T-cell (primary cell): ENCODE measurements around the gene FAM53B. TPM values are rescaled to one million over a fixed set of nuclear protein-coding genes. Genes with fewer than 3 reads are reported as not detected.

ENCODE experiments used
- ATAC-seq, 4 experiments: fragments of 200-7000 bp in 3 of 4; fragments of 150-1000 bp in 1 of 4; cut with Tn5 transposase; replicated peaks in 1 of 4; 1 replicate in 3 of 4; 2 replicates in 1 of 4; pipeline ENCODE4 v1.10.0; 2021; ENCODE audit warnings: moderate library complexity in 3 of 4, mild to moderate bottlenecking in 2 of 4, moderate number of reproducible peaks in 1 of 4
- CTCF ChIA-PET, 2 donors: fragments of 300-600 bp; sonication (Branson Sonifier 250); formaldehyde crosslinking; loops; one replicate each; lab custom pipeline; 2022; ENCODE audit warnings: antibody characterized with exemption in 2 of 2; lab: Charles Lee
- POLR2A ChIA-PET, 2 donors: fragments of 300-600 bp; sonication (Branson Sonifier 250); formaldehyde crosslinking; loops; one replicate each; lab custom pipeline; 2022; ENCODE audit warnings: antibody characterized with exemption in 2 of 2; lab: Charles Lee
- DNase-seq, 35 experiments: peaks; one replicate each; pipeline versions ENCODE4 v3.0.0 to v3.0.0-alpha.2; 2013 to 2023
- H3K27ac ChIP-seq: one replicate; pipeline ENCODE4 v1.5.1; 2013; ENCODE audit warnings: low read length
- H3K27me3 ChIP-seq, 2 experiments: replicated peaks in 1 of 2; 1 replicate in 1 of 2; 2 replicates in 1 of 2; pipeline versions ENCODE4 v1.6.1 to v1.7.0; 2013; ENCODE audit warnings: low read length in 1 of 2, mixed read lengths in 1 of 2; ENCODE audit not compliant: control insufficient read depth in 2 of 2, insufficient read depth in 2 of 2; ENCODE audit errors: extremely low read depth in 1 of 2
- H3K36me3 ChIP-seq, 2 donors: 1 replicate in 1 of 2; 2 replicates in 1 of 2; pipeline versions ENCODE4 v1.6.1 to v1.7.0; 2013; ENCODE audit warnings: low read length in 1 of 2; ENCODE audit not compliant: control insufficient read depth in 2 of 2, insufficient read depth in 1 of 2; ENCODE audit errors: extremely low read depth in 1 of 2
- H3K4me1 ChIP-seq, 2 experiments: 1 replicate in 1 of 2; 2 replicates in 1 of 2; pipeline versions ENCODE4 v1.6.1 to v1.7.0; 2013; ENCODE audit warnings: low read length in 2 of 2, mixed read lengths in 1 of 2; ENCODE audit not compliant: insufficient read depth in 2 of 2, control insufficient read depth in 1 of 2; ENCODE audit errors: extremely low read depth in 1 of 2
- H3K4me3 ChIP-seq, 2 donors: 1 replicate in 1 of 2; 2 replicates in 1 of 2; pipeline versions ENCODE4 v1.5.1 to v1.7.0; 2013; ENCODE audit warnings: mild to moderate bottlenecking in 2 of 2, low read length in 1 of 2, moderate library complexity in 1 of 2; ENCODE audit not compliant: control insufficient read depth in 1 of 2; ENCODE audit errors: extremely low read depth in 1 of 2
- H3K9me3 ChIP-seq: 2 replicates; pipeline ENCODE4 v1.7.0; 2013
- H3K27ac Mint-ChIP-seq, 2 donors: one replicate each; pipeline ENCODE4 v1.8.0; 2020 to 2021; ENCODE audit warnings: mild to moderate bottlenecking in 2 of 2, mixed read lengths in 2 of 2
- H3K27me3 Mint-ChIP-seq, 2 donors: one replicate each; pipeline ENCODE4 v1.8.0; 2021 to 2022; ENCODE audit warnings: mixed read lengths in 2 of 2
- H3K36me3 Mint-ChIP-seq: one replicate; pipeline ENCODE4 v1.8.0; 2021; ENCODE audit warnings: mixed read lengths
- H3K4me1 Mint-ChIP-seq, 3 donors: one replicate each; pipeline ENCODE4 v1.8.0; 2020 to 2022; ENCODE audit warnings: mixed read lengths in 3 of 3, mild to moderate bottlenecking in 1 of 3
- H3K4me3 Mint-ChIP-seq, 3 donors: one replicate each; pipeline ENCODE4 v1.8.0; 2020 to 2022; ENCODE audit warnings: mild to moderate bottlenecking in 3 of 3, mixed read lengths in 3 of 3, moderate library complexity in 3 of 3
- H3K9me3 Mint-ChIP-seq, 3 donors: one replicate each; pipeline ENCODE4 v1.8.0; 2020 to 2022; ENCODE audit warnings: mixed read lengths in 3 of 3
- WGBS: methylation state at CpG from one replicate; pipeline ENCODE4 v1.1.5; 2013; ENCODE audit warnings: missing lambda C conversion rate; ENCODE audit not compliant: insufficient coverage; 5-methylcytosine and 5-hydroxymethylcytosine counted together
- total RNA-seq, 35 experiments: library from RNA in 6 of 35; stranded (reverse) in 6 of 35; fragments of 120-200 nt in 1 of 35; gene quantifications; one replicate each; pipeline versions ENCODE4 v1.2.1 to v1.2.4 and lab custom pipeline; 2013 to 2026

Gene FAM53B
- total RNA-seq, 5 donors from 2014 or later (not counting 1 experiment from before 2014, with no cell fraction given), result 39.3 to 86.5 (median 52.3) TPM

DNA sequence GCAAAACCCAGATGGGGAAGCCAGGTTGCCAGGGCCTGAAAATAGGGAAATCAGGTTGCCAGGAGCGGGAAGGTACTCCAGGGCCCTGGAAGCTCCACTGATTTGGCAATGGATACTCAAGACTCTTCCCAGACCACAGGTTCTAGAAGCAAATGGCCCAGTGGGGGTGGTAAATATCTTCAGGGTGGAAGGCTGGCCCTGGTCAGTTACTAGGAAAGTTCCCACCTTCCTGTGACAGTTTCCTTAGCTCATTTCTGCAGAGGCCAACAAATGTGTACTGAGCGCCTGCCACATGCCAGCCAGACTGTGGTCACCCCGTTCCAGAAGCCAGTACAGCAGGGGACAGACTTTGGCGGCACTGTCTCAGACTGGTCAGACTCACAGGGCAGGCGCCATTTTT lies 113.6 kb downstream of the FAM53B start:
- 92% methylated on average over 4 of the region's 5 CpGs for WGBS
- ATAC-seq (no peak), DNase-seq (no peak)
- Histone ChIP-seq H3K36me3 (peaks cover 0 to 6% of the 10 kb centered on the region in 2 donors), H3K9me3 (peaks cover 2% of the 10 kb centered on the region), H3K27ac (peak overlapping the region; percentile 30), H3K4me1 (peaks cover 21 to 77% of the 10 kb centered on the region in 2 experiments), H3K4me3 (no peak overlapping the region), H3K27me3 (no peaks in the 10 kb centered on the region)
- Mint-ChIP-seq H3K27ac (peak overlapping the region; percentile 39 to 77), H3K27me3 (no peaks in the 10 kb centered on the region), H3K4me1 (peaks cover 55 to 87% (median 67%) of the 10 kb centered on the region in 3 donors), H3K4me3 (no peak overlapping the region), H3K36me3 (peaks cover 16% of the 10 kb centered on the region), H3K9me3 (no peaks in the 10 kb centered on the region)
- POLR2A ChIA-PET, result no interaction called here
- CTCF ChIA-PET, result interaction anchor here (0.8 to 1.3 kb wide), 2 partner anchors 111 kb away, joined by 3 to 4 read pairs; no protein-coding TSS in a partner anchor

- WGBS, result 65% methylated on average over 4 of the region's 6 CpGs
- Mint-ChIP-seq H3K4me1 (peaks cover 56 to 88% (median 68%) of the 10 kb centered on the region in 3 donors), H3K4me3 (no peak overlapping the region), H3K27ac (peak overlapping the region; percentile 91), H3K9me3 (no peaks in the 10 kb centered on the region), H3K36me3 (peaks cover 13% of the 10 kb centered on the region), H3K27me3 (no peaks in the 10 kb centered on the region)
- CTCF ChIA-PET, result interaction anchor here in 1 of 2 donors (0.6 kb wide), 1 partner anchor 300 kb away, joined by 5 read pairs; no protein-coding TSS in a partner anchor
- H3K27me3 ChIP-seq, result no peaks in the 10 kb centered on the region
- peaks cover 0 to 6% of the 10 kb centered on the region in 2 donors for H3K36me3 ChIP-seq
- no peak overlapping the region for H3K4me3 ChIP-seq
- POLR2A ChIA-PET, result no interaction called here
- ATAC-seq (no peak), DNase-seq (no peak)
- H3K9me3 ChIP-seq, result peaks cover 2% of the 10 kb centered on the region
- peak overlapping the region; percentile 2 for H3K27ac ChIP-seq
- peaks cover 20 to 82% of the 10 kb centered on the region in 2 experiments for H3K4me1 ChIP-seq
These were observed 114.3 kb downstream of the FAM53B start for GRCh38 chr10:124629842-124630241.

- WGBS, result 95% methylated on average over 4 of the region's 6 CpGs
- DNase-seq, result no peak
- peaks cover 20 to 86% of the 10 kb centered on the region in 2 experiments for H3K4me1 ChIP-seq
- peaks cover 0 to 6% of the 10 kb centered on the region in 2 donors for H3K36me3 ChIP-seq
- H3K27me3 Mint-ChIP-seq, result no peaks in the 10 kb centered on the region
- H3K36me3 Mint-ChIP-seq, result peaks cover 9% of the 10 kb centered on the region
- H3K9me3 ChIP-seq, result peaks cover 2% of the 10 kb centered on the region
- H3K9me3 Mint-ChIP-seq, result no peaks in the 10 kb centered on the region
- ATAC-seq, result no peak
- H3K27ac Mint-ChIP-seq, result peak overlapping the region; percentile 91
- H3K27ac ChIP-seq, result peak overlapping the region; percentile 13
- peak overlapping the region in 2 of 3 donors; percentile 11 to 15 for H3K4me3 Mint-ChIP-seq
- H3K4me3 ChIP-seq, result no peak overlapping the region
- peaks cover 61 to 87% (median 69%) of the 10 kb centered on the region in 3 donors for H3K4me1 Mint-ChIP-seq
- no peaks in the 10 kb centered on the region for H3K27me3 ChIP-seq
- ChIA-PET CTCF (interaction anchor here in 1 of 2 donors (0.6 kb wide), 1 partner anchor 301 kb away, joined by 5 read pairs; no protein-coding TSS in a partner anchor), POLR2A (no interaction called here)
These were observed 114.8 kb downstream of the FAM53B start for GRCh38 chr10:124629415-124629814.

GRCh38 chr10:124628676-124629021 lies 115.5 kb downstream of the FAM53B start:
- peaks cover 60 to 89% (median 68%) of the 10 kb centered on the region in 3 donors for H3K4me1 Mint-ChIP-seq
- no peak for DNase-seq
- WGBS, result 89% methylated on average over 6 of the region's 9 CpGs
- no peak for ATAC-seq
- ChIA-PET POLR2A (no interaction called here), CTCF (interaction anchor here in 1 of 2 donors (0.9 to 1.2 kb wide), 2 partner anchors 9 to 90 kb away, joined by 3 to 4 read pairs; no protein-coding TSS in a partner anchor)
- peaks cover 9% of the 10 kb centered on the region for H3K36me3 Mint-ChIP-seq
- peaks cover 20 to 90% of the 10 kb centered on the region in 2 experiments for H3K4me1 ChIP-seq
- no peaks in the 10 kb centered on the region for H3K27me3 ChIP-seq
- H3K27ac ChIP-seq, result peak overlapping the region; percentile 34
- peak overlapping the region in 1 of 3 donors; percentile 15 for H3K4me3 Mint-ChIP-seq
- no peaks in the 10 kb centered on the region for H3K9me3 Mint-ChIP-seq
- H3K36me3 ChIP-seq, result peaks cover 5 to 11% of the 10 kb centered on the region in 2 donors
- H3K27me3 Mint-ChIP-seq, result no peaks in the 10 kb centered on the region
- peak overlapping the region; percentile 91 for H3K27ac Mint-ChIP-seq
- no peak overlapping the region for H3K4me3 ChIP-seq
- peaks cover 2% of the 10 kb centered on the region for H3K9me3 ChIP-seq

GRCh38 chr10:124627866-124628675 lies 116.1 kb downstream of the FAM53B start:
- H3K4me1 Mint-ChIP-seq, result peaks cover 54 to 84% (median 64%) of the 10 kb centered on the region in 3 donors
- 87% methylated on average over 7 of the region's 12 CpGs for WGBS
- H3K4me3 ChIP-seq, result no peak overlapping the region
- ChIA-PET CTCF (interaction anchor here (0.6 to 2.5 kb wide), 4 partner anchors 9 to 420 kb away, joined by 3 to 15 read pairs (median 4); no protein-coding TSS in a partner anchor), POLR2A (no interaction called here)
- H3K36me3 Mint-ChIP-seq, result peaks cover 6% of the 10 kb centered on the region
- peak overlapping the region; percentile 64 for H3K27ac ChIP-seq
- H3K36me3 ChIP-seq, result peaks cover 5 to 12% of the 10 kb centered on the region in 2 donors
- H3K27me3 Mint-ChIP-seq, result no peaks in the 10 kb centered on the region
- H3K4me3 Mint-ChIP-seq, result peak overlapping the region in 1 of 3 donors; percentile 59
- H3K9me3 ChIP-seq, result no peaks in the 10 kb centered on the region
- H3K27ac Mint-ChIP-seq, result peak overlapping the region; percentile 91
- H3K9me3 Mint-ChIP-seq, result no peaks in the 10 kb centered on the region
- peaks cover 20 to 90% of the 10 kb centered on the region in 2 experiments for H3K4me1 ChIP-seq
- H3K27me3 ChIP-seq, result no peaks in the 10 kb centered on the region
- DNase-seq (no peak), ATAC-seq (no peak)

DNA sequence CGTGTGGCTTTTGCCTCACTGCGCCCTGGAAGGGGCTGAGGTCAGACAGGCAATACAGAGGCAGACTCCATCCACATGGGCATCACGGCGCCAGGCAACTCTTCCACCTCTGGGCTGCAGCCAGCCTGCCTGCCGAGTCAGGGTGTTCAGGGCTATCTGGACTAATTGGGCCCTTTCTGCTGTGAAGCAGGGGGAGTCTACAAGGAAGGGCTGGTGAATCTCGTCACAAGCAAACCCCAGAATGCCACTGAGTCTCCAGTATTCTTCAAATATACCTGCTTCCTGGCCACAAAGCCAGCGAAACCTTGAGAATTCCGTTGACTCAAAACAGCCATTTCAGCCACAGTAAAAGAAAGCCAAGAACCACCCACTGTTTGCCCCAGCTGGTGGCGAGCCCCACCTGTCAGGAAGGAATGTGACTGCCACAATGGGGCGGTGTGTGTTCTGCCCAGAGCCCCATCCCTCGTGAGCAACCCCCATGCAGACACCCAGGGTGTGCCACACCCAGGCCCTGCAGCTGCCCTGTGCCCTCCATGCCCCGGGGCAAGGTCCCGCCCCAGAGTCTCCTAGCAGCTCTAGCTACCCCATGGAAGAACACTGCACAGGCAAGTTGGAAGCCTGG lies 117.3 kb downstream of the FAM53B start:
- H3K27ac Mint-ChIP-seq, result peak overlapping the region; percentile 91
- peak; percentile 86 to 89 (median 88) for ATAC-seq
- H3K9me3 Mint-ChIP-seq, result no peaks in the 10 kb centered on the region
- H3K9me3 ChIP-seq, result no peaks in the 10 kb centered on the region
- peak in 22 of 35 experiments; percentile 25 to 67 (median 36) for DNase-seq
- no peaks in the 10 kb centered on the region for H3K27me3 Mint-ChIP-seq
- WGBS, result 19% methylated on average over 9 of the region's 13 CpGs
- H3K4me1 Mint-ChIP-seq, result peaks cover 51 to 75% (median 57%) of the 10 kb centered on the region in 3 donors
- H3K36me3 Mint-ChIP-seq, result peaks cover 9% of the 10 kb centered on the region
- peak overlapping the region; percentile 17 to 59 (median 31) for H3K4me3 Mint-ChIP-seq
- peaks cover 11 to 22% of the 10 kb centered on the region in 2 donors for H3K36me3 ChIP-seq
- no peak overlapping the region for H3K4me3 ChIP-seq
- peak overlapping the region; percentile 64 for H3K27ac ChIP-seq
- no peaks in the 10 kb centered on the region for H3K27me3 ChIP-seq
- H3K4me1 ChIP-seq, result peaks cover 20 to 87% of the 10 kb centered on the region in 2 experiments
- POLR2A ChIA-PET, result no interaction called here
- CTCF ChIA-PET, result interaction anchor here (0.9 to 2.5 kb wide), 3 partner anchors 91 to 120 kb away, joined by 3 to 15 read pairs (median 3); no protein-coding TSS in a partner anchor
